Activated CD8-positive, alpha-beta memory T cell treated with anti-CD3 and anti-CD28 coated beads for 1 hour (primary cell): ENCODE data around the gene PRR36.

ENCODE experiments used
- DNase-seq, 2 donors: peaks; one replicate each; pipeline ENCODE4 v3.0.0-alpha.2; 2020; ENCODE audit warnings: low read depth in 1 of 2; ENCODE audit errors: extremely low read depth in 1 of 2

PRR36 gene

GRCh38 chr19:7823686-7824301 lies 50.4 kb downstream of the PRR36 start:
- DNase-seq, result no peak

- no peak for DNase-seq
Measured at GRCh38 chr19:7822910-7823515, 51.2 kb downstream of the PRR36 start.

GRCh38 chr19:7820588-7820987 lies 53.6 kb downstream of the PRR36 start:
- no peak for DNase-seq

GRCh38 chr19:7819337-7819736 lies 54.9 kb downstream of the PRR36 start:
- no peak for DNase-seq

- no peak for DNase-seq
Measured at GRCh38 chr19:7818806-7819205, 55.4 kb downstream of the PRR36 start.
